ENCODE results near the gene GRM7.

GRCh38 chr3:7015683-7016440 lies 154.9 kb downstream of the GRM7 start:
- TF ChIP-seq CTCF (IDR thresholded peaks at IDR 0.05; ENCODE audit: low read length) (no peak), EZH2phosphoT487 (IDR thresholded peaks at IDR 0.05; ENCODE audit: low read length) (no peak)
